Fibroblast of lung (primary cell): ENCODE data around the gene SPARC. TPM values are rescaled to one million over a fixed set of nuclear protein-coding genes. Genes with fewer than 3 reads are reported as not detected.

Source experiments
- DNase-seq, 2 donors: peaks; one replicate each; pipeline versions ENCODE4 v3.0.0 to v3.0.0-alpha.2; 2010; ENCODE audit warnings: low read depth in 2 of 2
- H2AFZ ChIP-seq: 2 replicates; pipeline ENCODE4 v1.5.1; 2012; ENCODE audit warnings: low read length, control low read depth, inconsistent platforms
- H3K27ac ChIP-seq: 2 replicates; pipeline ENCODE4 v1.5.1; 2011; ENCODE audit warnings: low read length, control low read depth; ENCODE audit not compliant: insufficient read depth
- H3K27me3 ChIP-seq: 2 replicates; pipeline ENCODE4 v1.5.1; 2011; ENCODE audit warnings: mild to moderate bottlenecking, low read length; ENCODE audit not compliant: control insufficient read depth, insufficient read depth
- H3K36me3 ChIP-seq: 2 replicates; pipeline ENCODE4 v1.5.1; 2011; ENCODE audit warnings: low read length; ENCODE audit not compliant: control insufficient read depth, insufficient read depth
- H3K4me1 ChIP-seq: 2 replicates; pipeline ENCODE4 v1.5.1; 2011; ENCODE audit warnings: low read length; ENCODE audit not compliant: control insufficient read depth, insufficient read depth; ENCODE audit errors: extremely low read depth
- H3K4me2 ChIP-seq: 2 replicates; pipeline ENCODE4 v1.5.1; 2011; ENCODE audit warnings: low read length, control low read depth; ENCODE audit not compliant: insufficient read depth; ENCODE audit errors: extremely low read depth
- H3K4me3 ChIP-seq, 4 experiments: fragments of 200-600 bp in 1 of 4; sonication (generic) in 1 of 4; replicated peaks in 1 of 4; 2 replicates each; pipeline ENCODE4 v1.5.1; 2011 to 2016; ENCODE audit warnings: low read length in 4 of 4, low read depth in 3 of 4, mild to moderate bottlenecking in 3 of 4, control low read depth in 2 of 4, inconsistent platforms in 1 of 4, mixed read lengths in 1 of 4; ENCODE audit not compliant: insufficient read depth in 1 of 4; ENCODE audit errors: control extremely low read depth in 1 of 4
- H3K79me2 ChIP-seq: 2 replicates; pipeline ENCODE4 v1.5.1; 2012; ENCODE audit warnings: mild to moderate bottlenecking, low read length, inconsistent platforms; ENCODE audit not compliant: control insufficient read depth, insufficient read depth
- H3K9ac ChIP-seq: 2 replicates; pipeline ENCODE4 v1.5.1; 2011; ENCODE audit warnings: mild to moderate bottlenecking, low read length, control low read depth; ENCODE audit not compliant: insufficient read depth
- H3K9me3 ChIP-seq: 2 replicates; pipeline ENCODE4 v1.5.1; 2012; ENCODE audit warnings: low read depth, low read length; ENCODE audit not compliant: control insufficient read depth, insufficient read depth
- H4K20me1 ChIP-seq: 2 replicates; pipeline ENCODE4 v1.5.1; 2011; ENCODE audit warnings: low read length; ENCODE audit not compliant: control insufficient read depth, insufficient read depth; ENCODE audit errors: extremely low read depth
- EZH2 ChIP-seq: IDR thresholded peaks from 2 replicates; pipeline ENCODE4 v1.5.1; 2012; ENCODE audit warnings: low read length, control low read depth, mild to moderate bottlenecking; ENCODE audit errors: missing control alignments
- polyA plus RNA-seq, 2 donors: library from polyadenylated mRNA; depleted of rRNA in 1 of 2; stranded (reverse) in 1 of 2; unstranded in 1 of 2; fragments of >200 nt; gene quantifications; 2 replicates each; pipeline ENCODE4 v1.2.1, GENCODE V29; 2011 to 2012; ENCODE audit warnings: missing spikeins in 1 of 2
- total RNA-seq: library from RNA; depleted of rRNA; stranded (reverse); fragments of >200 nt; gene quantifications from 2 replicates; pipeline ENCODE4 v1.2.1, GENCODE V29; 2014
- TF ChIP-seq, protein P1 (sequence below), 2 donors: IDR thresholded peaks in 1 of 2; conservative IDR thresholded peaks in 1 of 2; 1 replicate in 1 of 2; 2 replicates in 1 of 2; pipeline ENCODE4 v1.5.1; 2011 to 2012; ENCODE audit warnings: low read length in 2 of 2, control low read depth in 1 of 2, inconsistent platforms in 1 of 2, low read depth in 1 of 2, mild to moderate bottlenecking in 1 of 2

SPARC gene
- total and polyA plus RNA-seq, 2 donors (not counting 1 experiment from before 2014, with no cell fraction given): 408 to 6,513 TPM

DNA sequence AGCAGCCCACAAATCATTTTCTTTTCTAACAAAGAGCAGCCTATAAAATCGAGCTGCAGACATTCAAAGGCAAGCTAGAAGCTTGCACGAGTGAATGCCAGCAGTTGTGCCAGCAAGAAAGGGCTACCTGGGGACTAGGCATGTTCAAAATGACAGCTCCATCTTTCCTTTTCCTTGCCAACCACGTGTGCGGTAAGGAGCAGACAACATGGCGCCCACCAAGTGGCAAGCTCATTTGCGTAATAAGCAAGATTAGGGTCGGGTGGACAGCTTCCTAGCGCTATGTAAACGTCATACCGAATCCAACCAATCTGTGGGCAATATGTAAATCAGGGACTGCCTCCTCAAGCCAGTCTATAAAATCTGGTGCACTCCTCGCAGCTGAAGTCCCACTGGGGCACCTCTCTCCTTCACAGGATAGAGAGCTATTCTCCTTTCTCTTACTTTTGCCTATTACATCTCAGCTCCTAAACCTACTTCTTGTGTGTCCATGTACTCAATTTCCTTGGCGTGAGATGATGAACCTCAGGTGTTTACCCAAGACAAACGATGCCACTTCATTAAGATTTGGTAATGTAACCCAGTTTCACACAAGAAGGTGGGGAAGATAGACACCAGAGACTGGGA, 22.5 kb upstream of the SPARC start:
- Histone ChIP-seq H3K79me2 (no peaks in the 10 kb centered on the region), H4K20me1 (no peaks in the 10 kb centered on the region), H2AFZ (no peak overlapping the region), H3K4me1 (no peaks in the 10 kb centered on the region), H3K27ac (no peak overlapping the region), H3K4me3 (no peak overlapping the region), H3K36me3 (no peaks in the 10 kb centered on the region), H3K4me2 (no peak overlapping the region), H3K27me3 (no peaks in the 10 kb centered on the region), H3K9ac (no peak overlapping the region), H3K9me3 (no peaks in the 10 kb centered on the region)
- DNase-seq: no peak
- TF ChIP-seq, protein P1, sequence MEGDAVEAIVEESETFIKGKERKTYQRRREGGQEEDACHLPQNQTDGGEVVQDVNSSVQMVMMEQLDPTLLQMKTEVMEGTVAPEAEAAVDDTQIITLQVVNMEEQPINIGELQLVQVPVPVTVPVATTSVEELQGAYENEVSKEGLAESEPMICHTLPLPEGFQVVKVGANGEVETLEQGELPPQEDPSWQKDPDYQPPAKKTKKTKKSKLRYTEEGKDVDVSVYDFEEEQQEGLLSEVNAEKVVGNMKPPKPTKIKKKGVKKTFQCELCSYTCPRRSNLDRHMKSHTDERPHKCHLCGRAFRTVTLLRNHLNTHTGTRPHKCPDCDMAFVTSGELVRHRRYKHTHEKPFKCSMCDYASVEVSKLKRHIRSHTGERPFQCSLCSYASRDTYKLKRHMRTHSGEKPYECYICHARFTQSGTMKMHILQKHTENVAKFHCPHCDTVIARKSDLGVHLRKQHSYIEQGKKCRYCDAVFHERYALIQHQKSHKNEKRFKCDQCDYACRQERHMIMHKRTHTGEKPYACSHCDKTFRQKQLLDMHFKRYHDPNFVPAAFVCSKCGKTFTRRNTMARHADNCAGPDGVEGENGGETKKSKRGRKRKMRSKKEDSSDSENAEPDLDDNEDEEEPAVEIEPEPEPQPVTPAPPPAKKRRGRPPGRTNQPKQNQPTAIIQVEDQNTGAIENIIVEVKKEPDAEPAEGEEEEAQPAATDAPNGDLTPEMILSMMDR (conservative IDR thresholded peaks at IDR 0.05 in 1 of 2, IDR thresholded peaks at IDR 0.05 in 1 of 2; ENCODE audit: low read depth in 1 of 2, low read length in 2 of 2): no peak

DNA sequence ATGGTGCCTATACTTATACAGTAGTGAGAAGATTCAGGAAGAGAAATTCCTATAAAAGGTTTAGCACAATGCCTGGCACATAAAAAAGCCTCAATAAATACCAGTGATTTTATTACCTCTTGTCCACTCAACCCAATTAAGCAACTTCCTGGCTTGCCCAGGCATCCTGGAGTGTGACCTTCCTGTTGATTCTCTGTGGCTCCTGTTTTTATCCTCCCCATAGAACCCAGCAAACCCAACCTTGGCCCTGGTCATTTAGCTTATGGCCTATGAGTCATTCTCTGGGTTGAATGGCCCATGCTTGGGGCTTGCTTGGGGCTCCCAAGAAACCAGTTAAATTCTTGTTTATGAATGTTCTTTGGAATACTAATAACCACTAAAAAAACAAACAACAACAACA, 21.4 kb upstream of the SPARC start:
- H3K4me1 ChIP-seq: no peaks in the 10 kb centered on the region
- no peaks in the 10 kb centered on the region for H4K20me1 ChIP-seq
- no peaks in the 10 kb centered on the region for H3K9me3 ChIP-seq
- H3K27me3 ChIP-seq: no peaks in the 10 kb centered on the region
- no peak overlapping the region for H3K4me3 ChIP-seq
- H3K79me2 ChIP-seq: no peaks in the 10 kb centered on the region
- no peak overlapping the region for H2AFZ ChIP-seq
- H3K36me3 ChIP-seq: no peaks in the 10 kb centered on the region
- TF ChIP-seq EZH2: no peak
- TF ChIP-seq, protein P1 (conservative IDR thresholded peaks at IDR 0.05 in 1 of 2, IDR thresholded peaks at IDR 0.05 in 1 of 2; ENCODE audit: low read depth in 1 of 2, low read length in 2 of 2): no peak
- H3K9ac ChIP-seq: no peak overlapping the region
- no peak for DNase-seq
- no peak overlapping the region for H3K27ac ChIP-seq
- no peak overlapping the region for H3K4me2 ChIP-seq

DNA sequence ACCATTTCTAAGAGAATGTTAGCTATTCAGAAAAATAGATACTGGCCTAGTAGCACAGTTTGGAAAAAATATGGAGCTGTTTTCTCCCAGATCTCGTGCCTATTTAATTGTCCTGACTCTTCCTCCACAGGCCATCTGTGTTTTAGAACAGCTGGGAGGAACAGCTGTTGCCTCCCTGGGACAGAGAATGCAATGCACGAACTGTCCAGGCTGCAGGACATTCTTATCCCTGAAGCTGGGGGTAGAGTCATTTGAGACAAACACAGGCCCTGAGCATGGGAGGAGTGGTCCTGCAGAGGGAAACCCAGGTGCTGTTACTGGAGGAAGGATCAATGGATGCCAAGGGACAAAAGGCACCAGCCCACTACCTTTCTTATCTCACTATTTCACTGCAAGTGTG, 20.9 kb upstream of the SPARC start:
- Histone ChIP-seq H3K9ac (no peak overlapping the region), H2AFZ (no peak overlapping the region), H3K36me3 (no peaks in the 10 kb centered on the region), H3K4me1 (no peaks in the 10 kb centered on the region), H3K4me3 (no peak overlapping the region), H3K27ac (no peak overlapping the region), H3K79me2 (no peaks in the 10 kb centered on the region), H3K9me3 (no peaks in the 10 kb centered on the region), H3K4me2 (no peak overlapping the region), H4K20me1 (no peaks in the 10 kb centered on the region), H3K27me3 (no peaks in the 10 kb centered on the region)
- no peak for TF ChIP-seq EZH2
- TF ChIP-seq, protein P1 (conservative IDR thresholded peaks at IDR 0.05 in 1 of 2, IDR thresholded peaks at IDR 0.05 in 1 of 2; ENCODE audit: low read depth in 1 of 2, low read length in 2 of 2): no peak
- peak in 1 of 2 donors; percentile 19 for DNase-seq
